HuH-7.5 (cell line): ENCODE data around the gene SNCA.

Experiments
- DNase-seq: peaks from one replicate; pipeline ENCODE4 v3.0.0; 2011; ENCODE audit warnings: low spot score

The SNCA gene

GRCh38 chr4:89814362-89814761 is 22.6 kb downstream of the SNCA start:
- no peak for DNase-seq

- no peak for DNase-seq
Observed at GRCh38 chr4:89813197-89813596, 23.8 kb downstream of the SNCA start.

GRCh38 chr4:89807441-89808140 is 29.4 kb downstream of the SNCA start:
- DNase-seq: no peak

- DNase-seq: no peak
Observed at GRCh38 chr4:89805297-89805696, 31.7 kb downstream of the SNCA start.

GRCh38 chr4:89803915-89804314 is 33.0 kb downstream of the SNCA start:
- DNase-seq: no peak

- DNase-seq: no peak
Observed at GRCh38 chr4:89803036-89803435, 33.9 kb downstream of the SNCA start.

- DNase-seq: no peak
Observed at GRCh38 chr4:89800527-89801103, 36.3 kb downstream of the SNCA start.

GRCh38 chr4:89800012-89800516 is 36.9 kb downstream of the SNCA start:
- DNase-seq: no peak

- no peak for DNase-seq
Observed at GRCh38 chr4:89799071-89799470, 37.9 kb downstream of the SNCA start.

GRCh38 chr4:89797117-89797516 is 39.8 kb downstream of the SNCA start:
- no peak for DNase-seq

GRCh38 chr4:89788206-89789072 is 48.5 kb downstream of the SNCA start:
- no peak for DNase-seq

- no peak for DNase-seq
Observed at GRCh38 chr4:89784686-89785231, 52.2 kb downstream of the SNCA start.

GRCh38 chr4:89781321-89781720 is 55.6 kb downstream of the SNCA start:
- no peak for DNase-seq

GRCh38 chr4:89773805-89774204 is 63.2 kb downstream of the SNCA start:
- no peak for DNase-seq

- DNase-seq: no peak
Observed at GRCh38 chr4:89769856-89770255, 67.1 kb downstream of the SNCA start.

- DNase-seq: no peak
Observed at GRCh38 chr4:89767924-89768323, 69.0 kb downstream of the SNCA start.

- DNase-seq: no peak
Observed at GRCh38 chr4:89765966-89766365, 71.0 kb downstream of the SNCA start.

- no peak for DNase-seq
Observed at GRCh38 chr4:89765528-89765927, 71.4 kb downstream of the SNCA start.

GRCh38 chr4:89762311-89762710 is 74.7 kb downstream of the SNCA start:
- DNase-seq: no peak

- no peak for DNase-seq
Observed at GRCh38 chr4:89759426-89759825, 77.5 kb downstream of the SNCA start.

GRCh38 chr4:89757154-89757719 is 79.7 kb downstream of the SNCA start:
- no peak for DNase-seq

- DNase-seq: no peak
Observed at GRCh38 chr4:89755220-89755619, 81.7 kb downstream of the SNCA start.
